Stimulated activated naive B cell treated with anti-CD40 and anti-IgM and Interleukin-4, amounts not matched to agents 10 μg/mL and 1 μg/mL and 100 μg/mL, for 72 hours (primary cell): Measurements from ENCODE around the gene MND1.
"Not testable (repeated sequence)": the region's sequence is repeated elsewhere in the genome, so short reads cannot be mapped to it uniquely, and the experiment has no call there.

Experiments used
- ATAC-seq, 2 donors: fragments of 150-1000 bp; cut with Tn5 transposase; replicated peaks; 2 replicates each; pipeline ENCODE4 v1.10.0; 2021; ENCODE audit warnings: moderate library complexity in 1 of 2
- DNase-seq: peaks from one replicate; pipeline ENCODE4 v3.0.0; 2021
- H3K27ac Mint-ChIP-seq: one replicate; pipeline ENCODE4 v1.8.0; 2022; ENCODE audit warnings: mild to moderate bottlenecking, mixed read lengths
- H3K27me3 Mint-ChIP-seq, 2 donors: one replicate each; pipeline ENCODE4 v1.8.0; 2022; ENCODE audit warnings: mixed read lengths in 2 of 2
- H3K36me3 Mint-ChIP-seq, 2 donors: one replicate each; pipeline ENCODE4 v1.8.0; 2022; ENCODE audit warnings: mixed read lengths in 2 of 2, mild to moderate bottlenecking in 1 of 2
- H3K4me1 Mint-ChIP-seq, 2 donors: one replicate each; pipeline ENCODE4 v1.8.0; 2022; ENCODE audit warnings: mixed read lengths in 2 of 2, mild to moderate bottlenecking in 1 of 2
- H3K4me3 Mint-ChIP-seq, 2 donors: one replicate each; pipeline ENCODE4 v1.8.0; 2022; ENCODE audit warnings: mild to moderate bottlenecking in 2 of 2, mixed read lengths in 2 of 2, moderate library complexity in 1 of 2
- H3K9me3 Mint-ChIP-seq, 2 donors: one replicate each; pipeline ENCODE4 v1.8.0; 2022; ENCODE audit warnings: mixed read lengths in 2 of 2, mild to moderate bottlenecking in 1 of 2

MND1 gene

DNA sequence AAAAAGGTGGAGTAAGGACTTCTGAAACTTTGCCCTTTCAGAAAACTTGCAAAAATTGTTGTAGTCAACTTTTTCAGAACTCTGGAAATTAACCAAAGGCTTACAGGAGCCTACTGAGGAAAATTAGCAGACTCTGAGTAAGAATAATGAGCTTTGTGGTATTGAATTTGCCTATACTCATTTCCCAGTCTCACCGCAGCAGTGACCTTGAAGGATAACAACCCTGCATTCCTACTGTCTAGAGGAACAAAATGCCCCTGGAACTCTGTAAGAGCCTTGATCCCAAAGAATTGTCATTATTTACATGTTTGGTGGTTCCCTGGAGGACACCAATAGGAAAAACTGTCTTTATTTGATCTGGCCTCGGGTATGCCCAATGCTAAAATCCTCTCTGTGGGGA is 57.9 kb downstream of the MND1 start:
- Mint-ChIP-seq H3K27ac (no peak overlapping the region), H3K4me1 (no peaks in the 10 kb centered on the region), H3K4me3 (no peak overlapping the region), H3K9me3 (no peaks in the 10 kb centered on the region), H3K27me3 (no peaks in the 10 kb centered on the region), H3K36me3 (peaks cover 0 to 3% of the 10 kb centered on the region in 2 donors)
- DNase-seq (no peak), ATAC-seq (no peak)

DNA sequence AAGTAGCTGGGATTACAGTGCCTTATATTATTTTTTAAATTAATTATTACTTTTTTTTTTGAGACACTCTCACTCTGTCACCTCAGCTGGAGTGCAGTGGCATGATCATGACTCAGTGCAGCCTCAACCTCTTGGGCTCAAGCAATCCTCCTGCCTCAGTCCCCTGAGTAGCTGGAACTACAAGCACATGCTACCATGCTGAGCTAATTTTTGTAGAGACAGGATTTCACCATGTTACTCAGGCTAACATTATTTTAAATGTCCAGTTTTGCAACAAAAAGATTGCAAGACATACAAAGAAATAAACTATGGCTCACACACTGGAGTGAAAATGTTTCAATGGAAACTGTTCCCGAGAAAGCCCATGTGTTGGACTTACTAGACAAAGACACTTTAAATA is 59.2 kb downstream of the MND1 start:
- Mint-ChIP-seq H3K9me3 (no peaks in the 10 kb centered on the region), H3K4me3 (no peak overlapping the region), H3K27ac (no peak overlapping the region), H3K4me1 (no peaks in the 10 kb centered on the region), H3K27me3 (no peaks in the 10 kb centered on the region), H3K36me3 (peaks cover 0 to 3% of the 10 kb centered on the region in 2 donors)
- DNase-seq (no peak), ATAC-seq (no peak)

DNA sequence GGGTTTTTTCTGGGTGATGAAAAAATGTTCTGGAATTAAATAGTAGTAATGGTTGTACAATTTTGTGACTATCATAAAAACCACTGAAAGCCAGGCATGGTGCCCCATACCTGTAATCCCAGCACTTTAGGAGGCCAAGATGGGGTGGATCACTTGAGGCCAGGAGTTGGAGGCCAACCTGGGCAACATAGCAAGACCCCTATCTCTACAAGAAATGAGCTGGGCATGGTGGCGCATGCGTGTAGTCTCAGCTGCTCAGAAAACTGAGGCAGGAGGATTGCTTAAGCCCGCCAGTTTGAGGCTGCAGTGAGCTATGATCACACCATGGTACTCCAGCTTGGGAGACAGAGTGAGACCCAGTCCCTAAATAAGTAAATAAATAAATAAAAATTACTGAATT is 63.4 kb downstream of the MND1 start:
- H3K4me1 Mint-ChIP-seq, result no peaks in the 10 kb centered on the region
- peaks cover 0 to 3% of the 10 kb centered on the region in 2 donors for H3K36me3 Mint-ChIP-seq

DNA sequence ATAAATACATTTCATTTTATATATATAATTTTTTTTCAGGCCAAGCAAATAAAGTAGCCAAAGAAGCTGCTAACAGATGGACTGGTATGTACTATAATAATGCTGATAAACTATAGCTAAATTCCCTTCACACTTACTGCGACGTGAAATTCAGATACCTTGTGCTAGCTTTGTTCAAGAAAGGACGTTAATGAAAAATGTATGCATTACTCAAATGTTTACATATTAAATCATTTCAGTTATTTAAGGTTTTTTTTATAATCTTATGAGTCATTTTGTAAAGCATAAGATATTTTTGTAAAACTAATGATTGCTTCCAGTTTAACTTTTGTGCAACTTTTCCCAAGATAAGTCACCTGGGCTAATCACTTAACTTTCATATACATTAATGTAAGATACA is 64.4 kb downstream of the MND1 start:
- Mint-ChIP-seq H3K36me3 (peaks cover 0 to 3% of the 10 kb centered on the region in 2 donors), H3K4me1 (no peaks in the 10 kb centered on the region), H3K9me3 (no peaks in the 10 kb centered on the region), H3K4me3 (no peak overlapping the region), H3K27ac (no peak overlapping the region), H3K27me3 (no peaks in the 10 kb centered on the region)
- DNase-seq, result no peak
- no peak for ATAC-seq

More for the DNA sequence above, 63.4 kb downstream of the MND1 start:
- Mint-ChIP-seq H3K4me3 (no peak overlapping the region), H3K27me3 (no peaks in the 10 kb centered on the region), H3K27ac (no peak overlapping the region), H3K9me3 (no peaks in the 10 kb centered on the region)
- DNase-seq (no peak), ATAC-seq (no peak)

DNA sequence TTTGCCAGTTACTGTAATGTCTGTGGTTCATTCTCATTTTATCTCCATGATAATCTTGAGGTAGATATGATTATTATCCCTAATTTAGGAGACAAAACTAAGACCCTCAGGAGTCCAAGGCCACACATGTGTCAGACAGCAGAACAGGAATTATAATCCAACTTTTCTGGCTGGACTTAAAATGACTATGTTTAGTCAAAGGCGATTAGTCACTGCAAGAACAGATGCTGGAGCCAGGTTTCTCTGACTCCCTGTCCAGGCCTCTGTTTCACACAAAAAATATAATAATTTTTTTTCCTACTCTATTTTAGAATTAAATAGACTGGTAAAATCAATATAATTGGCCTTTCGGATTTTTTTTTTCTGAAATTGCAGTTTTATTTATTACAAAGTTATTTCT is 64.9 kb downstream of the MND1 start:
- H3K36me3 Mint-ChIP-seq, result peaks cover 0 to 3% of the 10 kb centered on the region in 2 donors

DNA sequence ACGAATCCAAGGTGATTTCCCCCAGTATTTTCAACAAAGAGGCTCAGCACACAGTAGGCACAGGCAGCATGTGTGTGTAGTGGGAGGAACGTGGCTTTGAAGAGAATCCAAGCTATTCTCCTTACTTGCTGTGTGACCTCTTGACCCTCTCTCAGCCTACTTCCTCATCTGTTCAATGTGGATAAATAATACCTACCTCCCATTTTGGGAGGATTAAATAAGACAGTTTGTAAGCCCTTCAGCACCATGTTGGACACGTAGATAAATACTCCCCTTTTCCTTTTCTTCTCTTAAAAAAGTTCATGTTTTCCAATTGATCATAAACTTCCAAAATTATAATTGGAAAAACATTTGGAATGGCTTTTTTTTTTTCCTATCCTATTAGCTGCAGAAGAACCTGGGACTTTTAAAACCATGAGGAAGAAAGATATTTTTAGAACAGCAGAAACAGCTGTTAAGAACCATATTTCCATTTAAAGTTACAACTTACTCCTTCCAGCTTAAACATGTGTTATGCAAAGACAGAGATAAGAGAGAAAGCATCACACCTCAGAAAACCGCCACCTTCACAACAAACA is 65.5 kb downstream of the MND1 start:
- no peak overlapping the region for H3K4me3 Mint-ChIP-seq
- H3K36me3 Mint-ChIP-seq, result peaks cover 0 to 3% of the 10 kb centered on the region in 2 donors
- no peak overlapping the region for H3K27ac Mint-ChIP-seq
- H3K9me3 Mint-ChIP-seq, result no peaks in the 10 kb centered on the region
- H3K27me3 Mint-ChIP-seq, result no peaks in the 10 kb centered on the region
- ATAC-seq (no peak), DNase-seq (no peak)
- H3K4me1 Mint-ChIP-seq, result no peaks in the 10 kb centered on the region

More for the DNA sequence above, 64.9 kb downstream of the MND1 start:
- H3K27ac Mint-ChIP-seq, result no peak overlapping the region
- H3K9me3 Mint-ChIP-seq, result no peaks in the 10 kb centered on the region
- H3K27me3 Mint-ChIP-seq, result no peaks in the 10 kb centered on the region
- DNase-seq (no peak), ATAC-seq (no peak)
- no peaks in the 10 kb centered on the region for H3K4me1 Mint-ChIP-seq
- no peak overlapping the region for H3K4me3 Mint-ChIP-seq

DNA sequence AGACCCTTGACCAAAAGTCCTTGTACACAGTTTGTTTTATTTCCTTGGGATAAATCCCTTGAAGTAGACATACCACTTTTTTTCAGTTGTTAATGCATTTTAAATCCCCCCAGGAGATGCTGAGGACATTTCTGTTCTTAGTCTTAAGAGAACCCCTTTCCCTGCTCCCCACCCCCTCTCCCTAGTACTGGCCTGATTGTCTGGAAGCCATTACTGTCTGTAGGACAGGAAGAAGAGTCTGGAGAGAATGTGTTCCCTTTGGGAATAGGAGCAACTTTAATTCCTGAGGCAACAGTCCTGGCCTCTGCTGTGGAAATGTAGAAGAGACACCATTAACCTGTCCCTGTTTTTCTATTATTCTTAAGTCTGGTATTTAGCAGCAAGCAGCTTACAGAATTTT is 69.4 kb downstream of the MND1 start:
- H3K4me3 Mint-ChIP-seq, result no peak overlapping the region
- H3K36me3 Mint-ChIP-seq, result no peaks in the 10 kb centered on the region
- H3K27ac Mint-ChIP-seq, result no peak overlapping the region
- ATAC-seq, result no peak
- H3K4me1 Mint-ChIP-seq, result peaks cover 0 to 4% of the 10 kb centered on the region in 2 donors
- no peak for DNase-seq
- no peaks in the 10 kb centered on the region for H3K27me3 Mint-ChIP-seq
- H3K9me3 Mint-ChIP-seq, result no peaks in the 10 kb centered on the region

DNA sequence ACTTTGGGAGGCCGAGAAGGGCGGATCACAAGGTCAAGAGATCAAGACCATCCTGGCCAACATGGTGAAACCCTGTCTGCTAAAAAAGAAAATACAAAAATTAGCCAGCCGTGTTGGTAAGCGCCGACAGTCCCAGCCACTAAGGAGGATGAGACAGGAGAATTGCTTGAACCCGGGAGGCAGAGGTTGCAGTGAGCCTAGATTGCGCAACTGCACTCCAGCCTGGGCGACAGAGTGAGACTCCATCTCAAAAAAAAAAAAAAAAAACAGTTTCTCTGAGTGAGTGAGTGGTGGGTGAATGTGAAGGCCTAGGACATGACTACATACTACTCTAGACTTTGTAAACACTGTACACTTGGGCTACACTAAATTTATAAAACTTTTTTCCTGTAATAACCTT is 72.0 kb downstream of the MND1 start:
- ATAC-seq, H3K27me3 Mint-ChIP-seq, H3K27ac Mint-ChIP-seq, H3K36me3 Mint-ChIP-seq, H3K4me3 Mint-ChIP-seq, DNase-seq, H3K9me3 Mint-ChIP-seq: not testable (repeated sequence)
- peaks cover 9 to 12% of the 10 kb centered on the region in 2 donors for H3K4me1 Mint-ChIP-seq

DNA sequence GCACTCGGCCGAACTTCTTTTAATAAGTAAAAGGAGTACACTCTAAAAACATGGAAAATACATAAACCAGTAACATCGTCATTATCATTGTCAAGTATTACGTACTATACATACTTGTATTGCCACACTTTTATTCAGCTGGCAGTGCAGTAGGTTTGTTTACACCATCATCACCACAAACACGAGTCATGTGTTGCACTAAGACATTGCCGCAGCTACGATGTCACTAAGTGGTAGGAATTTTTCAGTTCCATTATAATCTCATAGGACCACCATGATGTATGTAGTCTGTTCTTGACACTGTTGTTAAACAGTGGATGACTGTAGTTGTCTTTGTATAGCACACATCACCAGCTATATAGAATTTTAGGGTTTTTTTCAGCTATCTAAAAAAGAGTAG is 73.6 kb downstream of the MND1 start:
- H3K4me3 Mint-ChIP-seq, result no peak overlapping the region
- no peak overlapping the region for H3K27ac Mint-ChIP-seq
- H3K27me3 Mint-ChIP-seq, result no peaks in the 10 kb centered on the region
- peaks cover 10 to 12% of the 10 kb centered on the region in 2 donors for H3K4me1 Mint-ChIP-seq
- DNase-seq (no peak), ATAC-seq (no peak)
- peaks cover 0 to 6% of the 10 kb centered on the region in 2 donors for H3K36me3 Mint-ChIP-seq
- H3K9me3 Mint-ChIP-seq, result peaks cover 0 to 5% of the 10 kb centered on the region in 2 donors

DNA sequence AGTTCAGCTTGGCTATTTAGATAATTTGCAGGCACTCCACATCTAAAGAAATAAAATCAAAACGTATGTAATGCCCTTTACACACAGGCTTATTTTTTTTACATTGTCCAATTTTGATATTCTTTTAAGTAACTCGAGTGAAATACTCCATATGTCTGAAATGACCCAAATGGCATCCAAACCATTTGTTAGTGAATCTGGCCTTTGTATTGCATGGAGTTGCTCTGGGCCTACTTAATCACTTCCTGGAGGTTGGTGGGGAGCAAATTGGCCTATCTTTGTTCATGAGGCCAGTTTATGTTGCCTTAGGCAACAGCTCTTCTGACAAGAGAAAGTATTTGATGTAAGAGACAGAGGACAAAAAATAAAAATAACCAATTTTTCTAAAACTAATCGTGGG is 74.1 kb downstream of the MND1 start:
- Mint-ChIP-seq H3K4me1 (peaks cover 10 to 12% of the 10 kb centered on the region in 2 donors), H3K4me3 (no peak overlapping the region), H3K36me3 (peaks cover 0 to 6% of the 10 kb centered on the region in 2 donors), H3K27me3 (no peaks in the 10 kb centered on the region), H3K9me3 (peaks cover 0 to 5% of the 10 kb centered on the region in 2 donors), H3K27ac (no peak overlapping the region)
- ATAC-seq (no peak), DNase-seq (no peak)

DNA sequence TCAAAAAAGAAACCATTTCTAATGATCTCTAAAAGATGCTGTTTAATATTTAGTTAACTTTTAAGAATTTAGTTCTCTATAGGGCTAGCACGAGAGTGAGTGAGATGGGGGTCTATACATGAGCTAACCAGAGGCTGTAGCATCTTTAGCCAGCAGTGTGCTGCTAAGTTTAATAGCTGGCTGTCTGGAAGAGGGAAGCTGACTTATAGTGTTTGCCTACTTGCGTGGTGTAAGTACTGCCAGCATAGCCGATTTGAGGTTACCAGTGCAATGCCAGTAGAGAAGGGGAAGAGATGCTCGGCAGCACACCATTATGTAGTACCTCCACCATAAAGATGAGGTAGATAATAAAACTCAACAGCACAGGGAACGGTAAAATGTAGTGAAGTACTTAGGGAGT is 74.5 kb downstream of the MND1 start:
- peaks cover 0 to 5% of the 10 kb centered on the region in 2 donors for H3K9me3 Mint-ChIP-seq
- peaks cover 0 to 6% of the 10 kb centered on the region in 2 donors for H3K36me3 Mint-ChIP-seq
- H3K27ac Mint-ChIP-seq, result no peak overlapping the region
- DNase-seq (no peak), ATAC-seq (no peak)
- no peak overlapping the region for H3K4me3 Mint-ChIP-seq
- H3K4me1 Mint-ChIP-seq, result peaks cover 10 to 12% of the 10 kb centered on the region in 2 donors
- H3K27me3 Mint-ChIP-seq, result no peaks in the 10 kb centered on the region

DNA sequence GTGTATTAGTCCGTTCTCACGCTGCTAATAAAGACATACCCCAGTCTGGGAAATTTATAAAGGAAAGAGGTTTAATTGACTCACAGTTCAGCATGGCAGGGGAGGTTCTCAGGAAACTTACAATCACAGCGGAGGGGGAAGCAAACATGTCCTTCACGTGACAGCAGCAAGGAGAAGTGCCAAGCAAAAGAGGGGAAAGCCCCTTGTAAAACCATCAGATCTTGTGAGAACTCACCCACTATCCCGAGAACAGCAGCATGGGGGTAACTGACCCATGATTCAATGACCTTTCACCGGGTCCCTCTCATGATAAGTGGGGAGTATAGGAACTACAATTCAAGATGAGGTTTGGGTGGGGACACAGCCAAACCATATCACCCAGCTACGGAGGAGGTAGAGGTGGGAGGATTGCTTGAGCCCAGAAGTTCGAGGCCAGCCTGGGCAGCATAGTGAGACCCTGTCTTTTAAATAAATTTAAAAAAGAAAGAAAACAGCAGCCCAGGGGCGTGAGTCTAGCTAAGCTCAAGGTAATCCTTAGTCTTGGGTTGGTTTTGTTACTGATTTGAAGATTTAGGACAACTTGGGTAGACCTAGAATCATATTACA is 75.3 kb downstream of the MND1 start:
- ATAC-seq (peak; percentile 44 to 63), DNase-seq (no peak)
- Mint-ChIP-seq H3K36me3 (peaks cover 0 to 6% of the 10 kb centered on the region in 2 donors), H3K4me1 (peaks cover 10 to 12% of the 10 kb centered on the region in 2 donors), H3K9me3 (peaks cover 0 to 5% of the 10 kb centered on the region in 2 donors), H3K4me3 (peak overlapping the region in 1 of 2 donors; percentile 49), H3K27ac (peak overlapping the region; percentile 86), H3K27me3 (no peaks in the 10 kb centered on the region)

DNA sequence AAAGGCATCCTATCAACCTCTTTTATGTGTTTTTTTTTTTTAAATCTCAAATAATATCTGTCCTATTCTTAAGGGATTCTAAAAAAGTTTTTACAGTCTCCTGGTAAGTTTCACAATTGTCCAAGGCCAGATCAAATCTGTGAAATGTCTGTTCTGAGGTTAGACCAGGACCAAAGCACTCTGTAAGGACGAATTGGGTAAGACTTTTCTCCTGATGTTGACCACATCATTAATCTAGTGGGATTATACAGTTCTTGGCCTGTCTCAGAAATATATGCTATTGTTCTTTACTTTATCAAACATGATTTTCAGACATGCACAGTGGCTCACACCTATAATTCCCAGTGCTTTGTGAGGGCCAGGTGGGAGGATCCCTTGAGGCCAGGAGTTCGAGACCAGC is 75.9 kb downstream of the MND1 start:
- DNase-seq (no peak), ATAC-seq (no peak)
- peaks cover 0 to 6% of the 10 kb centered on the region in 2 donors for H3K36me3 Mint-ChIP-seq
- H3K4me3 Mint-ChIP-seq, result no peak overlapping the region
- H3K4me1 Mint-ChIP-seq, result peaks cover 10 to 12% of the 10 kb centered on the region in 2 donors
- no peak overlapping the region for H3K27ac Mint-ChIP-seq
- H3K9me3 Mint-ChIP-seq, result peaks cover 0 to 5% of the 10 kb centered on the region in 2 donors
- H3K27me3 Mint-ChIP-seq, result no peaks in the 10 kb centered on the region

DNA sequence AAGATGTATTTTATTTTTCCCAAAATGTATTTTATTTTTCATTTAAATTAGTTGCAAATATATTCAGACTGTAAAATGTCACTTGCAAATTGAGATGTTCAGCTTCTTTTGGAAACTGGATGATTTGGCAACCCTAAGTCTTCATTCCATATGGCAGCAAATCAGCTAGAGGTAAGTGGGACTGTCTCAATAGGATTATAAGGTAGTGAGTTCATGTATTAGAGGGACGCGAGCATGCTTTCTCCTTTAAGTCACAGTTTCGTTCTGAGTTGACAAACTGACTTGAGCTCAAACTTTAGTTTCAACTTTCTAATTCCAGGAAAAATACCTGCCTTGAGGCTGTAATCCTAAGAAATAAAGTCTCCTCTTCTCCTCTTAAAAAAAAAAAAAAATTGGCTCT is 77.5 kb downstream of the MND1 start:
- Mint-ChIP-seq H3K4me3 (no peak overlapping the region), H3K4me1 (peaks cover 10 to 20% of the 10 kb centered on the region in 2 donors), H3K36me3 (peaks cover 0 to 6% of the 10 kb centered on the region in 2 donors), H3K27ac (no peak overlapping the region), H3K9me3 (peaks cover 0 to 5% of the 10 kb centered on the region in 2 donors), H3K27me3 (no peaks in the 10 kb centered on the region)
- ATAC-seq, result no peak
- DNase-seq, result no peak

DNA sequence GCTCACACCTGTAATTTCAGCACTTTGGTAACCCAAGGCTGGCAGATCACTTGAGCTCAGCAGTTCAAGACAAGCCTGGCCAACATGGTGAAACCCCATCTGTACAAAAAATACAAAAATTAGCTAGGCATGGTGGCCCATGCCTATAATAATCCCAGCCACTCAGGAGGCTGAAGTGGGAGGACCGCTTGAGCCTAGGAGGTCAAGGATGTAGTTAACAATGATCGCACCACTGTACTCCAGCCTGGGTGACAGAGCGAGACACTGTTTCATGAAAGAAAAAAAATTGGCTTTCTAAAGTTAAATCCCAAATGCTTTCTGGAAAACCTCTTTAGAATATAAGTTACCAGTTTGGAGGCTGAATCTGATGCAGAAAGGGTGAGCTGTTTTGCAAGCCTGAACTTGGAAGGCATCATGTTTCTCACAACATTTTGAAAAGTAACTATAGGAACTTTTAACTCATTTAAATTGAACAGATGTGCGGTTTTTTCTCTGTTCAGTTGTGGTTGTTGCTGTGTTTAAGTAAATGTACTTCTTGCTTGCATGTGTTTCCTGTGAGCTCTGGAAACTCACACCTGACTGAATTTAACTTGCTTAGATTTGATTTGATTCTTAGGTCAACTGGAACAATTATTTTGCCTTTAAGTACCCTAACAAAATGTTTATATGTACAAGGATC is 81.9 kb downstream of the MND1 start:
- Mint-ChIP-seq H3K36me3 (no peaks in the 10 kb centered on the region), H3K27ac (peak overlapping the region; percentile 20), H3K4me1 (peaks cover 24 to 47% of the 10 kb centered on the region in 2 donors), H3K9me3 (no peaks in the 10 kb centered on the region), H3K4me3 (no peak overlapping the region), H3K27me3 (no peaks in the 10 kb centered on the region)
- ATAC-seq, result peak; percentile 79 to 83
- DNase-seq, result no peak
